ENCODE results near the gene AGBL4.

GRCh38 chr1:49339043-49339442 lies 684.7 kb downstream of the AGBL4 start:
- TF ChIP-seq CTCF (conservative IDR thresholded peaks at IDR 0.05; ENCODE audit: low read depth, low read length) (no peak), POLR2A (IDR thresholded peaks at IDR 0.05; ENCODE audit: low read depth, low read length) (no peak), MAFK (IDR thresholded peaks at IDR 0.05; ENCODE audit: low read depth, low read length) (no peak), MXI1 (IDR thresholded peaks at IDR 0.05; ENCODE audit: borderline replicate concordance, low read depth, low read length) (no peak), ELK1 (IDR thresholded peaks at IDR 0.05; ENCODE audit: borderline replicate concordance, low read depth, low read length) (no peak), SMC3 (IDR thresholded peaks at IDR 0.05; ENCODE audit: low read depth, low read length) (no peak), BHLHE40 (IDR thresholded peaks at IDR 0.05; ENCODE audit: low read depth, low read length) (no peak), CHD1 (IDR thresholded peaks at IDR 0.05; ENCODE audit: low read depth, low read length) (no peak), RAD21 (IDR thresholded peaks at IDR 0.05; ENCODE audit: low read length) (no peak), FOS (IDR thresholded peaks at IDR 0.05; ENCODE audit: low read depth, low read length) (no peak), USF2 (IDR thresholded peaks at IDR 0.05; ENCODE audit: low read depth, low read length) (no peak), CEBPB (IDR thresholded peaks at IDR 0.05; ENCODE audit: low read depth, low read length) (no peak)
